Rectal smooth muscle tissue (tissue), 1 donor: Measurements from ENCODE around the gene KLHL11.

Experiments
- H3K27ac ChIP-seq: one replicate; pipeline ENCODE4 v1.7.0; 2013; ENCODE audit warnings: low read depth, low read length, inconsistent platforms
- H3K27me3 ChIP-seq: one replicate; pipeline ENCODE4 v1.7.0; 2013; ENCODE audit warnings: low read length; ENCODE audit not compliant: control insufficient read depth, insufficient read depth
- H3K36me3 ChIP-seq: one replicate; pipeline ENCODE4 v1.7.0; 2013; ENCODE audit warnings: low read length; ENCODE audit not compliant: control insufficient read depth, insufficient read depth
- H3K4me1 ChIP-seq: one replicate; pipeline ENCODE4 v1.7.0; 2013; ENCODE audit warnings: low read length; ENCODE audit not compliant: control insufficient read depth, insufficient read depth
- H3K4me3 ChIP-seq: one replicate; pipeline ENCODE4 v1.7.0; 2013; ENCODE audit warnings: low read length
- H3K9ac ChIP-seq: one replicate; pipeline ENCODE4 v1.7.0; 2013; ENCODE audit warnings: low read length

The KLHL11 gene

GRCh38 chr17:41864836-41865595 is at the start of gene KLHL11:
TSS of gene KLHL11 (minus strand) at chr17:41865423. CDS start at chr17:41865370, 53 bp downstream.
- H3K36me3 ChIP-seq = peaks cover 8% of the 10 kb centered on the region
- peak within 1 kb of the TSS; percentile 72 for H3K9ac ChIP-seq
- no peaks in the 10 kb centered on the region for H3K27me3 ChIP-seq
- peaks cover 8% of the 10 kb centered on the region for H3K4me1 ChIP-seq
- peak within 1 kb of the TSS; percentile 93 for H3K27ac ChIP-seq
- peak within 1 kb of the TSS; percentile 86 for H3K4me3 ChIP-seq

- Histone ChIP-seq H3K9ac (no peak overlapping the region), H3K4me1 (peaks cover 10% of the 10 kb centered on the region), H3K27ac (no peak overlapping the region)
These were observed 49.8 kb upstream of the KLHL11 start for GRCh38 chr17:41915020-41915419.

GRCh38 chr17:41914358-41914766 is 49.1 kb upstream of the KLHL11 start:
- Histone ChIP-seq H3K27me3 (no peaks in the 10 kb centered on the region), H3K4me3 (no peak overlapping the region), H3K9ac (no peak overlapping the region), H3K27ac (no peak overlapping the region), H3K36me3 (peaks cover 33% of the 10 kb centered on the region), H3K4me1 (peaks cover 5% of the 10 kb centered on the region)

More at GRCh38 chr17:41915020-41915419, 49.8 kb upstream of the KLHL11 start:
- H3K27me3 ChIP-seq = no peaks in the 10 kb centered on the region
- H3K36me3 ChIP-seq = peaks cover 28% of the 10 kb centered on the region
- no peak overlapping the region for H3K4me3 ChIP-seq

GRCh38 chr17:41913798-41914197 is 48.6 kb upstream of the KLHL11 start:
- Histone ChIP-seq H3K27ac (no peak overlapping the region), H3K9ac (no peak overlapping the region), H3K27me3 (no peaks in the 10 kb centered on the region), H3K4me3 (no peak overlapping the region), H3K36me3 (peaks cover 34% of the 10 kb centered on the region), H3K4me1 (peaks cover 4% of the 10 kb centered on the region)

GRCh38 chr17:41912925-41913324 is 47.7 kb upstream of the KLHL11 start:
- Histone ChIP-seq H3K4me3 (no peak overlapping the region), H3K36me3 (peaks cover 34% of the 10 kb centered on the region), H3K9ac (no peak overlapping the region), H3K27ac (no peak overlapping the region), H3K4me1 (peaks cover 4% of the 10 kb centered on the region), H3K27me3 (no peaks in the 10 kb centered on the region)

- no peak overlapping the region for H3K9ac ChIP-seq
- H3K27ac ChIP-seq = no peak overlapping the region
- H3K36me3 ChIP-seq = peaks cover 35% of the 10 kb centered on the region
- no peaks in the 10 kb centered on the region for H3K4me1 ChIP-seq
- H3K27me3 ChIP-seq = no peaks in the 10 kb centered on the region
- H3K4me3 ChIP-seq = no peak overlapping the region
These were observed 45.6 kb upstream of the KLHL11 start for GRCh38 chr17:41910701-41911391.

- peaks cover 44% of the 10 kb centered on the region for H3K36me3 ChIP-seq
- no peak overlapping the region for H3K27ac ChIP-seq
- no peak overlapping the region for H3K4me3 ChIP-seq
- no peak overlapping the region for H3K9ac ChIP-seq
- no peaks in the 10 kb centered on the region for H3K4me1 ChIP-seq
- no peaks in the 10 kb centered on the region for H3K27me3 ChIP-seq
These were observed 43.9 kb upstream of the KLHL11 start for GRCh38 chr17:41909088-41909487.

- H3K9ac ChIP-seq = no peak overlapping the region
- no peaks in the 10 kb centered on the region for H3K4me1 ChIP-seq
- H3K4me3 ChIP-seq = no peak overlapping the region
- no peaks in the 10 kb centered on the region for H3K27me3 ChIP-seq
- H3K36me3 ChIP-seq = peaks cover 39% of the 10 kb centered on the region
- H3K27ac ChIP-seq = no peak overlapping the region
These were observed 42.7 kb upstream of the KLHL11 start for GRCh38 chr17:41907633-41908539.

GRCh38 chr17:41907185-41907556 is 41.9 kb upstream of the KLHL11 start:
- Histone ChIP-seq H3K36me3 (peaks cover 32% of the 10 kb centered on the region), H3K27ac (no peak overlapping the region), H3K4me3 (no peak overlapping the region), H3K27me3 (no peaks in the 10 kb centered on the region), H3K4me1 (no peaks in the 10 kb centered on the region), H3K9ac (no peak overlapping the region)

GRCh38 chr17:41906465-41907184 is 41.4 kb upstream of the KLHL11 start:
- Histone ChIP-seq H3K4me1 (no peaks in the 10 kb centered on the region), H3K36me3 (peaks cover 33% of the 10 kb centered on the region), H3K9ac (no peak overlapping the region), H3K4me3 (no peak overlapping the region), H3K27ac (no peak overlapping the region), H3K27me3 (no peaks in the 10 kb centered on the region)

GRCh38 chr17:41905172-41905571 is 39.9 kb upstream of the KLHL11 start:
- H3K4me3 ChIP-seq = no peak overlapping the region
- no peaks in the 10 kb centered on the region for H3K27me3 ChIP-seq
- H3K4me1 ChIP-seq = no peaks in the 10 kb centered on the region
- no peak overlapping the region for H3K27ac ChIP-seq
- no peak overlapping the region for H3K9ac ChIP-seq
- H3K36me3 ChIP-seq = peaks cover 25% of the 10 kb centered on the region
